LoVo (cell line): ENCODE results near the gene C8A.

Experiments
- DNase-seq: peaks from one replicate; pipeline ENCODE4 v3.0.0-alpha.2; 2016; ENCODE audit warnings: low spot score

C8A gene

GRCh38 chr1:56967355-56967754, 112.8 kb downstream of the C8A start:
- no peak for DNase-seq
